ENCODE measurements around the gene KRTAP4-9. TPM values are rescaled to one million over a fixed set of nuclear protein-coding genes. Genes with fewer than 3 reads are reported as not detected.
"Not testable (repeated sequence)": the region's sequence is repeated elsewhere in the genome, so short reads cannot be mapped to it uniquely, and the experiment has no call there.

Gene KRTAP4-9
- total RNA-seq, 1 experiment from 2014 or later = not detected

- Histone ChIP-seq H3K79me2 (ENCODE audit: low read length) (no peaks in the 10 kb centered on the region), H3K4me2 (ENCODE audit: low read depth, low read length, poor library complexity, severe bottlenecking) (no peak overlapping the region), H3K4me1 (ENCODE audit: low read length) (no peaks in the 10 kb centered on the region), H3K36me3 (ENCODE audit: insufficient read depth, low read length) (no peaks in the 10 kb centered on the region), H4K20me1 (ENCODE audit: insufficient read depth, low read depth, low read length) (no peaks in the 10 kb centered on the region), H3K27ac (ENCODE audit: low read length) (no peak overlapping the region), H3K4me3 (ENCODE audit: low read length) (no peak overlapping the region), H2AFZ (ENCODE audit: low read length) (no peak overlapping the region), H3K9me3 (ENCODE audit: low read length) (no peaks in the 10 kb centered on the region), H3K9me2 (replicated peaks; ENCODE audit: insufficient read depth, low read length) (no peaks in the 10 kb centered on the region), H3K27me3 (ENCODE audit: low read length) (no peaks in the 10 kb centered on the region), H3K9ac (ENCODE audit: low read length) (no peak overlapping the region)
- DNase-seq = no peak
Measured at GRCh38 chr17:41133880-41134735, 28.9 kb downstream of the KRTAP4-9 start.

DNA sequence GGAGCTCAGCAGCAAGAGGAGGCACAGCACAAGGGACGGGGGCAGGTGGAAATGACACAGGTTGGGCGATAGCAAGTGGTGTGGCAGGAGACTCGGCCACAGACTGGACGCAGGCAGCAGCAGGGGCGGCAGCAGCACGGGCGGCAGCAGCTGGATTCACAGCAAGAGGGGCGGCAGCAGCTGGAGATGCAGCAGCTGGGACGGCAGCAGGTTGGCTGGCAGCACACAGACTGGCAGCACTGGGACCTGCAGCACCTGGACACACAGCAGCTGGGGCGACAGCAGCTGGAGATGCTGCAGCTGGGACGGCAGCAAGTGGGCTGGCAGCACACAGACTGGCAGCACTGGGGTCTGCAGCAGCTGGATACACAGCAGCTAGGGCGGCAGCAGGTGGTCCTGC, 34.7 kb downstream of the KRTAP4-9 start:
- H4K20me1 ChIP-seq (ENCODE audit: insufficient read depth, low read depth, low read length); H3K36me3 ChIP-seq (ENCODE audit: insufficient read depth, low read length); H3K9me2 ChIP-seq (replicated peaks; ENCODE audit: insufficient read depth, low read length); H3K27ac ChIP-seq (ENCODE audit: low read length); H3K27me3 ChIP-seq (ENCODE audit: low read length); H3K9ac ChIP-seq (ENCODE audit: low read length); DNase-seq; H3K4me2 ChIP-seq (ENCODE audit: low read depth, low read length, poor library complexity, severe bottlenecking); H3K4me1 ChIP-seq (ENCODE audit: low read length); H3K79me2 ChIP-seq (ENCODE audit: low read length); H2AFZ ChIP-seq (ENCODE audit: low read length); H3K4me3 ChIP-seq (ENCODE audit: low read length); H3K9me3 ChIP-seq (ENCODE audit: low read length): not testable (repeated sequence)

GRCh38 chr17:41140360-41141131, 35.4 kb downstream of the KRTAP4-9 start, which contains the start of gene KRTAP4-6:
KRTAP4-6 (minus strand) TSS chr17:41140544; CDS start chr17:41140487, 57 bp downstream.
- Histone ChIP-seq H4K20me1 (ENCODE audit: insufficient read depth, low read depth, low read length) (no peaks in the 10 kb centered on the region), H3K4me2 (ENCODE audit: low read depth, low read length, poor library complexity, severe bottlenecking) (no peak within 1 kb of the TSS), H2AFZ (ENCODE audit: low read length) (no peak within 1 kb of the TSS), H3K27me3 (ENCODE audit: low read length) (no peaks in the 10 kb centered on the region), H3K9me2 (replicated peaks; ENCODE audit: insufficient read depth, low read length) (no peaks in the 10 kb centered on the region), H3K36me3 (ENCODE audit: insufficient read depth, low read length) (no peaks in the 10 kb centered on the region), H3K4me1 (ENCODE audit: low read length) (no peaks in the 10 kb centered on the region), H3K79me2 (ENCODE audit: low read length) (no peaks in the 10 kb centered on the region), H3K4me3 (ENCODE audit: low read length) (no peak within 1 kb of the TSS), H3K27ac (ENCODE audit: low read length) (no peak within 1 kb of the TSS), H3K9ac (ENCODE audit: low read length) (no peak within 1 kb of the TSS), H3K9me3 (ENCODE audit: low read length) (peaks cover 3% of the 10 kb centered on the region; the same call in 1 of the 2 replicates)
- DNase-seq = no peak

DNA sequence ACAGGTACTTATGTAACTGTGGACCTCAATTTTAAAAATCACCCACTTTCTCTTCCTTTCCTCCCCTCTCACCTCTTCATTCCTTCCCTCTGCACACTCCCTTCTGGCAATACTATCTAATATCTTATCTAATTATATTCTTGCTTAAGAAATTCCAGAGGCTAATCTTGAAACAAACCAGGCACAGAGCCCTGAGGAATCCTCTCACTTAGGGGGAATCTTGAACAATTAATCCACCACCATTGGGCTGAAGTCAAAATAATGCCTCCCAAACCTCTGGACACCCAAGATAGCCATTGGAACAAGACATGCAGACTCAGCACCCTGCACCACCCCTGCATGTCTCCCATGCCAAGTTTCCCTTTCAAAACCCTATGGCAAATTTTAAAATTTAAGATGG, 36.2 kb downstream of the KRTAP4-9 start:
- H4K20me1 ChIP-seq (ENCODE audit: insufficient read depth, low read depth, low read length) = no peaks in the 10 kb centered on the region
- H2AFZ ChIP-seq (ENCODE audit: low read length) = no peak overlapping the region
- H3K36me3 ChIP-seq (ENCODE audit: insufficient read depth, low read length) = no peaks in the 10 kb centered on the region
- H3K9me3 ChIP-seq (ENCODE audit: low read length) = peaks cover 3% of the 10 kb centered on the region; the same call in 1 of the 2 replicates
- DNase-seq = no peak
- no peaks in the 10 kb centered on the region for H3K79me2 ChIP-seq (ENCODE audit: low read length)
- no peaks in the 10 kb centered on the region for H3K9me2 ChIP-seq (replicated peaks; ENCODE audit: insufficient read depth, low read length)
- no peak overlapping the region for H3K4me3 ChIP-seq (ENCODE audit: low read length)
- H3K27me3 ChIP-seq (ENCODE audit: low read length) = no peaks in the 10 kb centered on the region
- no peak overlapping the region for H3K9ac ChIP-seq (ENCODE audit: low read length)
- H3K27ac ChIP-seq (ENCODE audit: low read length) = no peak overlapping the region
- no peak overlapping the region for H3K4me2 ChIP-seq (ENCODE audit: low read depth, low read length, poor library complexity, severe bottlenecking)
- no peaks in the 10 kb centered on the region for H3K4me1 ChIP-seq (ENCODE audit: low read length)

- Histone ChIP-seq H2AFZ (ENCODE audit: low read length) (no peak overlapping the region), H3K4me3 (ENCODE audit: low read length) (no peak overlapping the region), H3K4me2 (ENCODE audit: low read depth, low read length, poor library complexity, severe bottlenecking) (no peak overlapping the region), H3K9ac (ENCODE audit: low read length) (no peak overlapping the region), H4K20me1 (ENCODE audit: insufficient read depth, low read depth, low read length) (no peaks in the 10 kb centered on the region), H3K27me3 (ENCODE audit: low read length) (no peaks in the 10 kb centered on the region), H3K4me1 (ENCODE audit: low read length) (no peaks in the 10 kb centered on the region), H3K9me3 (ENCODE audit: low read length) (peaks cover 3% of the 10 kb centered on the region; the same call in 1 of the 2 replicates), H3K36me3 (ENCODE audit: insufficient read depth, low read length) (no peaks in the 10 kb centered on the region), H3K27ac (ENCODE audit: low read length) (no peak overlapping the region), H3K79me2 (ENCODE audit: low read length) (no peaks in the 10 kb centered on the region), H3K9me2 (replicated peaks; ENCODE audit: insufficient read depth, low read length) (no peaks in the 10 kb centered on the region)
- DNase-seq = no peak
Measured at GRCh38 chr17:41144846-41145245, 39.7 kb downstream of the KRTAP4-9 start.

DNA sequence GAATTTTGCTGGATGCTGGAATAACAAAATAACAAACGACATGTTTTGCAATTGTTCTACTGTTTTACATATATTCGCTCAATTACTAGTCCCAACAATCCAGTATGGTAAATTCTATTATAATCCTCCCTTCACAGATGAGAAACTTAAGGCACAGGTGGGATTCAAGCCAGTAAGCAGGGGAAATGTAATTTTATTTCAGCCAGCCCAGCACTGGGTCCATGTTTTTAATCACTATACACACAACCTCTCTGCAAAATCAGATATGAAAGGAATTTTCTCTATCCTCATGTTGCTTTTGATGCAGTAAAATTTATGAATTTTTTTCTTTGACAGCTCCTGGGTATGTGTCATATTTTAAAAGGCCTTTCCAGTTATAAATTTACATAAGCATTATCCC, 40.1 kb downstream of the KRTAP4-9 start:
- Histone ChIP-seq H3K9ac (ENCODE audit: low read length) (no peak overlapping the region), H3K9me3 (ENCODE audit: low read length) (peaks cover 3% of the 10 kb centered on the region; the same call in 1 of the 2 replicates), H3K4me1 (ENCODE audit: low read length) (no peaks in the 10 kb centered on the region), H3K79me2 (ENCODE audit: low read length) (no peaks in the 10 kb centered on the region), H3K4me3 (ENCODE audit: low read length) (no peak overlapping the region), H2AFZ (ENCODE audit: low read length) (no peak overlapping the region), H3K27ac (ENCODE audit: low read length) (no peak overlapping the region), H3K27me3 (ENCODE audit: low read length) (no peaks in the 10 kb centered on the region), H3K9me2 (replicated peaks; ENCODE audit: insufficient read depth, low read length) (no peaks in the 10 kb centered on the region), H3K36me3 (ENCODE audit: insufficient read depth, low read length) (no peaks in the 10 kb centered on the region), H4K20me1 (ENCODE audit: insufficient read depth, low read depth, low read length) (no peaks in the 10 kb centered on the region), H3K4me2 (ENCODE audit: low read depth, low read length, poor library complexity, severe bottlenecking) (no peak overlapping the region)
- DNase-seq = no peak

DNA sequence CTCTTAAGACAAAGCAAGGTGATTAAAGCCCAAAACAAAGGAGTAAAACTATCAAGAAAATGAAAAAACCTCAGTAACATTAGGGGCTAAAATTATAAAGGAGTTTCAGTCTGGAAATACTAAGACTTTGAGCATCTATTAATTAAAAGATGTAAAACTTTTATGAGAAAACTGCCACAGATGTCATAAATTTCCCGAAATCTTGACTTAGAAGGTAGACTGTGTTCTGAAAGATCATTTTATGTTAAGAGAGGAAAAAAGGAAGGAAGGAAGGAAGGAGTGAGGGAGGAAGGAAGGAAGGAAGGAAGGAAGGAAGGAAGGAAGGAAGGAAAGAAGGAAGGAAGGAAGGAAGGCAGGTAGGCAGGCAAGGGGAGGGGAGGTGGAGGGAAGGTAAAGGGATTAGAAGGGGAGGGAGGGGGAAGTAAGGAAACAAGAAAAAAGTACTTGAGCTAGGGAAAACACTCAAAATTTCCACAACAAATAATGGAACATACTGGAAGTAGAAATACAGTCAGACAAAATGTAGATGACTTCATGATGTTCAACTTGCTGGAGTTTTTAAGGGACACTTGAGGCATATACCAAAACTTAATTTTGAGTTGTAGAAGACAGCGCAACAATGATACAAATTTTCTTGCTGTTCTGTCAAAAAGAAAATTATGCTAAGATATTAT, 42.5 kb downstream of the KRTAP4-9 start:
- Histone ChIP-seq H3K4me1 (ENCODE audit: low read length) (no peaks in the 10 kb centered on the region), H2AFZ (ENCODE audit: low read length) (no peak overlapping the region), H3K27ac (ENCODE audit: low read length) (no peak overlapping the region), H3K27me3 (ENCODE audit: low read length) (no peaks in the 10 kb centered on the region), H4K20me1 (ENCODE audit: insufficient read depth, low read depth, low read length) (no peaks in the 10 kb centered on the region), H3K9me3 (ENCODE audit: low read length) (peaks cover 3% of the 10 kb centered on the region; the same call in 1 of the 2 replicates), H3K4me2 (ENCODE audit: low read depth, low read length, poor library complexity, severe bottlenecking) (no peak overlapping the region), H3K36me3 (ENCODE audit: insufficient read depth, low read length) (no peaks in the 10 kb centered on the region), H3K9me2 (replicated peaks; ENCODE audit: insufficient read depth, low read length) (no peaks in the 10 kb centered on the region), H3K9ac (ENCODE audit: low read length) (no peak overlapping the region), H3K4me3 (ENCODE audit: low read length) (no peak overlapping the region), H3K79me2 (ENCODE audit: low read length) (no peaks in the 10 kb centered on the region)
- DNase-seq = no peak

All from Karpas-422 (cell line).